ENCODE data around the gene VPS13A.

The VPS13A gene

GRCh38 chr9:77426712-77427111 is 249.4 kb downstream of the VPS13A start:
- H3K27me3 ChIP-seq (replicated peaks): no peaks in the 10 kb centered on the region
- H3K27ac ChIP-seq: no peak overlapping the region
- in situ Hi-C loops (cut with HindIII; ENCODE audit: low pct_ligation_motif_present, low sequenced_read_pairs): no loop called here
- no peak for DNase-seq
- no peak overlapping the region for H3K4me3 ChIP-seq (ENCODE audit: low read depth, low read length)
- no peak for TF ChIP-seq CTCF (IDR thresholded peaks at IDR 0.05; ENCODE audit: low read depth, low read length, missing control alignments)
- H3K36me3 ChIP-seq (replicated peaks): no peaks in the 10 kb centered on the region

- Histone ChIP-seq H3K27ac (no peak overlapping the region), H3K27me3 (replicated peaks) (no peaks in the 10 kb centered on the region), H3K36me3 (replicated peaks) (no peaks in the 10 kb centered on the region), H3K4me3 (ENCODE audit: low read depth, low read length) (no peak overlapping the region)
- DNase-seq: no peak
- in situ Hi-C loops (cut with HindIII; ENCODE audit: low pct_ligation_motif_present, low sequenced_read_pairs): no loop called here
- no peak for TF ChIP-seq CTCF (IDR thresholded peaks at IDR 0.05; ENCODE audit: low read depth, low read length, missing control alignments)
Observed at GRCh38 chr9:77427256-77427927, 250.1 kb downstream of the VPS13A start.

GRCh38 chr9:77429928-77430327 is 252.6 kb downstream of the VPS13A start:
- no peaks in the 10 kb centered on the region for H3K27me3 ChIP-seq (replicated peaks)
- DNase-seq: no peak
- H3K4me3 ChIP-seq (ENCODE audit: low read depth, low read length): no peak overlapping the region
- H3K27ac ChIP-seq: no peak overlapping the region
- H3K36me3 ChIP-seq (replicated peaks): no peaks in the 10 kb centered on the region
- TF ChIP-seq CTCF (IDR thresholded peaks at IDR 0.05; ENCODE audit: low read depth, low read length, missing control alignments): no peak
- in situ Hi-C loops (cut with HindIII; ENCODE audit: low pct_ligation_motif_present, low sequenced_read_pairs): no loop called here

- no peak for TF ChIP-seq CTCF (IDR thresholded peaks at IDR 0.05; ENCODE audit: low read depth, low read length, missing control alignments)
- in situ Hi-C loops (cut with HindIII; ENCODE audit: low pct_ligation_motif_present, low sequenced_read_pairs): no loop called here
- no peak for DNase-seq
- no peak overlapping the region for H3K27ac ChIP-seq
- H3K27me3 ChIP-seq (replicated peaks): no peaks in the 10 kb centered on the region
- H3K4me3 ChIP-seq (ENCODE audit: low read depth, low read length): no peak overlapping the region
- H3K36me3 ChIP-seq (replicated peaks): no peaks in the 10 kb centered on the region
Observed at GRCh38 chr9:77432053-77432452, 254.7 kb downstream of the VPS13A start.

- in situ Hi-C loops (cut with HindIII; ENCODE audit: low pct_ligation_motif_present, low sequenced_read_pairs): no loop called here
- peak; percentile 100 for TF ChIP-seq CTCF (IDR thresholded peaks at IDR 0.05; ENCODE audit: low read depth, low read length, missing control alignments)
Observed at GRCh38 chr9:77433675-77434445, 256.5 kb downstream of the VPS13A start.

More at GRCh38 chr9:77433675-77434445, 256.5 kb downstream of the VPS13A start:
- Histone ChIP-seq H3K27ac (no peak overlapping the region), H3K36me3 (replicated peaks) (no peaks in the 10 kb centered on the region), H3K4me3 (ENCODE audit: low read depth, low read length) (no peak overlapping the region), H3K27me3 (replicated peaks) (no peaks in the 10 kb centered on the region)
- peak; percentile 72 for DNase-seq

All from brain microvascular endothelial cell (primary cell).